ENCODE data around the gene TBC1D32.
"Not testable (repeated sequence)": the region's sequence is repeated elsewhere in the genome, so short reads cannot be mapped to it uniquely, and the experiment has no call there.

Gene TBC1D32

DNA sequence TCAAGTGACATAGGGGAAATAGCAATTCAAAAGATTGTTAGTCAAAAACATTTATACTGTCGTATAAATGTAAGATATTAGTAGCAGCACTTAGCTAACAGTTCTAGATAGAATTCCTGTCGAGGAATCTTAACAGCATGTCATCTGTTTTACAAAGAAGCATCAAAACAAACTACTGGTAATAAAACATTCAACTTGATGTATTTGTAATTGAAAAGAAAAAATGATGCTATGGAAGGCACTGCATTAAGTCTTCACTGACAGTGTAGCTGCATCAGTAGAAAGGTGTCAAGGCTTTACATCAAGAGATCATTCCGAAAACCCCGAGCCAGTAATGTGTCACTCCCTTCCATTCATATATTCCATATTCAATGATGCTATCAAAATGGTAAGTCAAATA lies 223.5 kb downstream of the TBC1D32 start:
- DNase-seq (ENCODE audit: low spot score) = no peak

DNA sequence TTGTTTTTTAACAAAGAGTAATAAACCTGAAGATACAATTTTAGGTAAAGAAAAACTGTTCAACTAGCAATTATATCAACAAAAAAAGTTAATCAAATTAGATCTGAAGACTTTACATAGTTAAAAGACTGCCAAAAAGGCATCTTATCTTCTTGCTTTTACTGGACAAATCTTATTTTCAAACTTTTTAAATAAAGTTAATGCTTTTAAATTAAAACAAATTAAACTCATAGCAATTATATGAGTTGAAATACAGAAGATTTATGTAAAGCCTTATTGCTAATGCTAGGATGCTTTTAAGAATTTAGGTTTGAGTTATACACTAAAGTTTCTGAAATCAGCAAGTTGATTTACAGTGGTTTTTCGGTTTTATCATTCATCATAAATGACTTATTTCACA lies 227.3 kb downstream of the TBC1D32 start:
- no peak for DNase-seq (ENCODE audit: low spot score)

DNA sequence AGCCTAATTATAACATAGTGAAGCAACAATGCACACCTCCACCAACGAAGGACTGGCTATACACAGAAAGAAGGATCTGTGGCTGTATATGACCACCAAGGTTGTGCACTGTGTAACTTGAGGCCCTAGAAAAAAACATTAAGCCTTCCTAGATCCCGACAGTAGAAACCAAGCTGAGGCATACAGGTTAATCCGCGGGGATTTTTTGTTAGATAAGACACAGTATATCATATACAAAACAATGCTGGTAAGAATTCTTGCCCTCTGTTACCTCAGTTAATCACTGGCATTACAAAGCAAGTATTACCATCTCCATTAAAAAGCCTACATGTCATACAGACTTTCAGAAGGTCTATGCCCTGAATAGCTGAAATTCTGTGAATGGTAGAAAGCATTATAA lies 228.8 kb downstream of the TBC1D32 start:
- DNase-seq (ENCODE audit: low spot score) = no peak

DNA sequence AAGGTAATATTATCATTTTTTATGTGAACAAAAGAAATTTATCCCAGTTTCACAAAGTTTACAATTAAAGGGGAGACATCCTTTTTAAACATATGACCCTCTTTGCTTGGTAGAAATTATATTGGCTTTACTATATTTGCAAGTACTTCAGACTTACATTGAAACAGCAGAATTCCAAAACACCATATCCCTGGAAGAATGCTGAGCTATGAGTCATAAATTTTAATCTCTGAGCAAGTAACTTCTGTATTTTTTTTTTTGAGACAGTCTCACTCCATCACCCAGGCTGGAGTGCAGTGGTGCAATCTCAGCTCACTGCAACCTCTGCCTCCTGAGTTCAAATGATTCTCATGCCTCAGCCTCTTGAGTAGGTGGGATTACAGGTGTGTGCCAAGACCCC lies 240.4 kb downstream of the TBC1D32 start:
- DNase-seq (ENCODE audit: low spot score) = no peak

- DNase-seq (ENCODE audit: low spot score) = no peak
Measured at GRCh38 chr6:121090492-121090891, 243.8 kb downstream of the TBC1D32 start.

GRCh38 chr6:121086876-121087275 lies 247.4 kb downstream of the TBC1D32 start:
- DNase-seq (ENCODE audit: low spot score) = no peak

GRCh38 chr6:121076119-121076518 lies 258.2 kb downstream of the TBC1D32 start:
- DNase-seq (ENCODE audit: low spot score) = no peak

DNA sequence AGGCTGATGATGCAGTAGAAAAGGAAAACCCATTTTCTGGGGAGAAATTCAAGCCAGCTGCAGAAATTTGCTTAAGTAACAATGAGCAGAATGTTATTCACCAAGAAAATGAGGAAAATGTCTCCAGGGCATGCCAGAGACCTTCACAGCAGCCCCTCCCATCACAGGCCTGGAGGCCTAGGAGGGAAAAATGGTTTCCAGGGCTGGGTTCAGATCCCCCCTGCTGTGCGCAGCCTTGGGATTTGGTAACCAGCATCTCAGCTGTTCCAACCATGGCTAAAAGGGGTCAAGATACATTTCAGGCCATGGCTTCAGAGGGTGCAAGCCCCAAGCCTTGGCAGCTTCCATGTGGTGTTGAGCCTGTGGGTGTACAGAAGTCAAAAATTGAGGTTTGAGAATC lies 265.5 kb downstream of the TBC1D32 start:
- DNase-seq (ENCODE audit: low spot score) = not testable (repeated sequence)

DNA sequence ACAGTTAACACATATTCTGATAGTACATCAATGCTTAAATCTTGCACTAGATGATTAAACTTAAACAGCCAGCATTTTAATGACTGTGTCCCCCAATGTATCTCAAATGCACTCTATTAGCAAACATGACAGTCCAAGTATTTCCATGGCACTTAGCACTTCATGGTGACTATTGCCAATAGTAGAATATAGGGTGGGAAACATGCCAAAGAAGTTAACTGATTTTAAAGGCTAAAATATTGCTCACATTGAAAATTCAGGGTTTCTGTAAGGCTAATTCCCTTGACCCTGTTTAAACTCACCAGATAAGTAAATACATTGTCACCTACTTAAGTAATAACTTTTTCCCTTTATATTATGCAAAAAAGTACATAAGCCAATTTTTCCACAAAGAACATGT lies 266.9 kb downstream of the TBC1D32 start:
- DNase-seq (ENCODE audit: low spot score) = no peak

DNA sequence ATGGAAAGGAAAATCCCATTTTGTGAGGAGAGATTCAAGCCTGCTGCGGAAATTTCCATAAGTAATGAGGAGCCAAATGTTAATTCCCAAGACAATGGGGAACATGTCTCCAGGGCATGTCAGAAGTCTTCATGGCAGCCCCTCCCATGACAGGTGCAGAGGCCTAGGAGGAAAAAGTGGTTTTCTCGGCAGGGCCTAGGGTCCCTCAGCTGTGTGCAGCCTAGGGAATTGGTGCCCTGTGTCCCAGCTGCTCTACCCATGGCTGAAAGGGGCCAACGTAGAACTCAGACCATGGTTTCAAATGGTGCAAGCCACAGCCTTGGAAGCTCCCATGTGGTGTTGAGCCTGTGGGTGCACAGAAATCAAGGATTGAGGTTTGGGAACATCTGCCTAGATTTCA lies 269.9 kb downstream of the TBC1D32 start:
- no peak for DNase-seq (ENCODE audit: low spot score)

- peak; percentile 63 for DNase-seq (ENCODE audit: low spot score)
Measured at GRCh38 chr6:121055572-121056163, 278.6 kb downstream of the TBC1D32 start.

DNA sequence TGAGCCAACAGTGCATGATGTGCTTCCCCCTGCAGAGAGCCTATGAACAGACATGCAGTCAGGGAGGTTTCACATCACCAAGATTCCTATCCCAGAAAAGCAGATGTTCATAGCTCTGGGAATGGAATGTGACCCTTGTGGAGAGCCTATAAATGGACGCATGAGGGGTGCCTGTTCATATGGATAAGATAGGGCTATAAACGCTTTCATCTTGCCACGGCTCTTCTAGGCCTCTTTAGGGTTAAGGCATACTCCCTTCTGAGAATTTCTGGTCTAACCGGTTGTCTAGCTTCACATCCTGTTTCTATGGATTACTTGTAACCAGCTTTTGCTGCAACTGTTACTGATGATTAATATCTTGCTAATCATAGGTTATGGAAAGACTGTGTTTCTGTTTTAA lies 285.7 kb downstream of the TBC1D32 start:
- not testable (repeated sequence) for DNase-seq (ENCODE audit: low spot score)

- not testable (repeated sequence) for DNase-seq (ENCODE audit: low spot score)
Measured at GRCh38 chr6:121044905-121045304, 289.4 kb downstream of the TBC1D32 start.

- not testable (repeated sequence) for DNase-seq (ENCODE audit: low spot score)
Measured at GRCh38 chr6:121043706-121044105, 290.6 kb downstream of the TBC1D32 start.

- DNase-seq (ENCODE audit: low spot score) = not testable (repeated sequence)
Measured at GRCh38 chr6:121043211-121043610, 291.1 kb downstream of the TBC1D32 start.

DNA sequence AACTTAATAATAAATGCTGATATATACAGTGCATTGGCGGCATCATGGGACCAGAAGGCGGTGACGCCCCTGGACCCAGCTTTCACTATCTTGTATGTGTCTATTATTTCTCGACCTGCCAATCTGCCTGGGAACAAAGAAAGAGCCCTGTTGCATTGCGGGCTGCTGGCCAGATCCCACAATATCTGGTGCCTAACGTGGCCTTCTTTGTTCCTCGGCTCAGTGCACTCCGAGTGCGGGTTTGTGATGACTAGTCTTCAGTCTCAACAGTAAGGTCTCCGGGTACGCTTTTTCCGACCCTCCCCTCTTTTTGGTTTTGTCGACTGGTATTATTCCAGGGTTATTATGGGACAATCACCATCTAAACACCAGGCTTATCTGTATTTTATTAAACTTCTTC lies 291.5 kb downstream of the TBC1D32 start:
- no peak for DNase-seq (ENCODE audit: low spot score)

DNA sequence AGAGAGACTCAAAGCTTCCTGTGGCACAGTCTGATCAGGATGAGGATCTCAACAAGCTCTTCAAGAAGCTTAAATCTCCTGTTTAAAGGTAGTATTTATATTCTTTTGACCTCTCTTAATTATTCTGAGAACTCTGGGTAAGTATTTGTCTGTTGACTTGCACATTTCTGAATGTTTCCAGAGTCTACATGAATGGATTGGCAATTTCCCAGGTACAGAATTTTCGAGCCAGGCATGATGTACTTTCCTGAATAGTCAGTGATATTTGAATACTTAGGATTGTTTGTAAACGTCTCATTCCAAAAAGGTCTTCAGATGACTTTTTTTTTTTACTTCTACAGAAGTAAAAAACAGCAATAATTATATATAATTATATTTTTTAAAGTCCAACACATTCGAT lies 293.4 kb downstream of the TBC1D32 start:
- no peak for DNase-seq (ENCODE audit: low spot score)

DNA sequence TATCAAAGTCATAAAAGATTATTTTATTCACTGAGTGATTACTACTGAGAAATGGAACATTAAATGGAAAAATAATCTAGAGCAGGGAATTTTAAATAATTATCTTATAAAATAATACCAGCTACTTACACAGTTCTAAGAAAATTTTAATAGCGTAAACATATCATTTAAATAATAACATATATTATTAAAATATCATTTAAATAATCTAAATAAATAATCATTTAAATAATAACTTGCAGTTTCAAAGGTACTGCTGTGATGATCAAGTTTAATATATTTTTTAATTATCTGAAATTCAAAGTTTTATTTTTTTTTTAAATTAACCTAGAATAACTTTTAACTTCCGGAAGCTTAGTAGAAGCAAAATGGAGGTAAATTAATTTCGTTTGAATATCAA lies 301.2 kb downstream of the TBC1D32 start:
- no peak for DNase-seq (ENCODE audit: low spot score)

DNA sequence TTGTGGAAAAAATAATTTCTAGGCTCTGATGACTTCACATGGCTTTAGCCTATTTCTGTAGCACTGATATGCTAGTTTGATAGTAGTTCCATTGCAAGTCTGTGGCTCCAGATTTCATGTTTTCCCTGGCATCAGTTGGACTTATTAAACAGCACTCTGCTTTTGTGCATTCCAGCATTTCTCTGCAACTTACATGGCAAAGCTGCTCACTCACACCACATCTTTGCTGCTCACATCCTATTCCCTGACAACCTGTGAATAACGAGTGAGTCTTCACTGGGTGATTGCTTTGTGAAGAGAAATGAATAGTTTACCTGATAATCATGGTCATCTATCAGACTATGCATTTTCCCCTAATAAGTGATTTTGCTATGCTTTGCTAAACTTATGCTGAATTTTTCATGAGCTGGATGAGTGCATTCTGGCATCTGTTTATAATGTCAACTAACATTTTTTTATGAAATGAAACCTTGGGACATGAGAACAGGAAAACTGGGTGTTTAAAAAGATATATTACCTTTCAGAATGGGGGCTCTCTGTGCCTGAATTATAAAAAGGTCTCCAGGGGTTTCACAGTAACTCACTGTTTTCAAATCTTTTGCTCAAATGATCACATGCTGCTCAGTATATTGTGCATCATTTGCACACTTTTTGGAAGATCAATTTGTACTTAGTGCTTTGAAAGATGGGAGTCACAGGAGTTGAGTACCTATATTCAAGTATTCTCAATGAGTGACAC lies 301.8 kb downstream of the TBC1D32 start:
- DNase-seq (ENCODE audit: low spot score) = no peak
